GM12878 (cell line): ENCODE measurements around the gene CACNG8.

Experiments
- ATF7 ChIP-seq: fragments of 450-650 bp; IDR thresholded peaks from 2 replicates; pipeline ENCODE4 v1.6.1; 2016; ENCODE audit warnings: low read depth, mild to moderate bottlenecking
- EZH2 ChIP-seq: IDR thresholded peaks from 2 replicates; pipeline ENCODE4 v1.6.1; 2012; ENCODE audit warnings: low read depth, mild to moderate bottlenecking, control low read depth, inconsistent platforms, low read length, borderline replicate concordance; ENCODE audit not compliant: control insufficient read depth
- NFYA ChIP-seq: IDR thresholded peaks from 2 replicates; pipeline ENCODE4 v1.6.1; 2011; ENCODE audit warnings: low read depth, mild to moderate bottlenecking, low read length, improper control_type of control experiment, borderline replicate concordance
- RAD51 ChIP-seq: fragments of 450-650 bp; IDR thresholded peaks from 2 replicates; pipeline ENCODE4 v1.6.1; 2016; ENCODE audit warnings: moderate library complexity, mild to moderate bottlenecking, inconsistent platforms
- RFX5 ChIP-seq: IDR thresholded peaks from 2 replicates; pipeline ENCODE4 v1.6.1; 2011; ENCODE audit warnings: low read depth, low read length, improper control_type of control experiment
- TF ChIP-seq, protein P1 (sequence below), 3 experiments: IDR thresholded peaks in 2 of 3; conservative IDR thresholded peaks in 1 of 3; 2 replicates each; pipeline ENCODE4 v1.5.1; 2011; ENCODE audit warnings: low read depth in 3 of 3, low read length in 3 of 3, mild to moderate bottlenecking in 3 of 3, control low read depth in 2 of 3, moderate library complexity in 2 of 3, inconsistent platforms in 1 of 3, mixed read lengths in 1 of 3; ENCODE audit not compliant: control insufficient read depth in 2 of 3, insufficient read depth in 1 of 3; ENCODE audit errors: extremely low read depth in 1 of 3

DNA sequence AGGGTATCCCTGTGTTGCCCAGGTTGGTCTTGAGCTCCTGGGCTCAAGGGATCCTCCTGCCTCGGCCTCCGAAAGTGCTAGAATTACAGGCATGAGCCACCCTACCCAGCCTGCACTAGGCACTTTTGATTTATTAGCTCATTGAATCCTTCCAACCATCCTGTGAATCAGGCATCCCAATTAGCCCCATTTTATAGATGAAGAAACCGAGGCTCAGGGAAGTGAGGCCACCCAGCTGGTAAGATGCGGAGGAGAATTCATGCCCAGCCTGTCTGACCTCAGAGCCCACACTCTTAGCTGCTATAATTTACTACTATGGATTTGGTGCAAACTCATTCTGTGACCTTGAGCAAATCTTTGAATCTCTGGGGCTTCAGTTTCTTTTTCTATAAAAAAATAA lies 17.8 kb upstream of the CACNG8 start:
- TF ChIP-seq, protein P1, sequence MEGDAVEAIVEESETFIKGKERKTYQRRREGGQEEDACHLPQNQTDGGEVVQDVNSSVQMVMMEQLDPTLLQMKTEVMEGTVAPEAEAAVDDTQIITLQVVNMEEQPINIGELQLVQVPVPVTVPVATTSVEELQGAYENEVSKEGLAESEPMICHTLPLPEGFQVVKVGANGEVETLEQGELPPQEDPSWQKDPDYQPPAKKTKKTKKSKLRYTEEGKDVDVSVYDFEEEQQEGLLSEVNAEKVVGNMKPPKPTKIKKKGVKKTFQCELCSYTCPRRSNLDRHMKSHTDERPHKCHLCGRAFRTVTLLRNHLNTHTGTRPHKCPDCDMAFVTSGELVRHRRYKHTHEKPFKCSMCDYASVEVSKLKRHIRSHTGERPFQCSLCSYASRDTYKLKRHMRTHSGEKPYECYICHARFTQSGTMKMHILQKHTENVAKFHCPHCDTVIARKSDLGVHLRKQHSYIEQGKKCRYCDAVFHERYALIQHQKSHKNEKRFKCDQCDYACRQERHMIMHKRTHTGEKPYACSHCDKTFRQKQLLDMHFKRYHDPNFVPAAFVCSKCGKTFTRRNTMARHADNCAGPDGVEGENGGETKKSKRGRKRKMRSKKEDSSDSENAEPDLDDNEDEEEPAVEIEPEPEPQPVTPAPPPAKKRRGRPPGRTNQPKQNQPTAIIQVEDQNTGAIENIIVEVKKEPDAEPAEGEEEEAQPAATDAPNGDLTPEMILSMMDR (IDR thresholded peaks at IDR 0.05 in 2 of 3, conservative IDR thresholded peaks at IDR 0.05 in 1 of 3; ENCODE audit: control insufficient read depth in 2 of 3, extremely low read depth in 1 of 3, insufficient read depth in 1 of 3, low read depth in 3 of 3, low read length in 3 of 3) = no peak
- TF ChIP-seq RFX5 (no peak), ATF7 (no peak), EZH2 (no peak), RAD51 (no peak), NFYA (no peak)
